Neutrophil (primary cell): ENCODE measurements around the gene DNAJC17.

Source experiments
- H3K27ac ChIP-seq: fragments of 200-600 bp; sonication (generic); 2 replicates; pipeline ENCODE4 v1.5.1; 2016; ENCODE audit warnings: mild to moderate bottlenecking, moderate library complexity
- H3K27me3 ChIP-seq: fragments of 200-600 bp; sonication (generic); 2 replicates; pipeline ENCODE4 v1.6.0; 2016; ENCODE audit warnings: mild to moderate bottlenecking
- H3K36me3 ChIP-seq: fragments of 200-600 bp; sonication (generic); 2 replicates; pipeline ENCODE4 v1.5.1; 2017
- H3K4me1 ChIP-seq, 2 experiments: fragments of 200-600 bp in 1 of 2; sonication (generic) in 1 of 2; 1 replicate in 1 of 2; 2 replicates in 1 of 2; pipeline versions ENCODE4 v1.5.1 to v1.6.1; 2013 to 2016; ENCODE audit warnings: low read depth in 1 of 2, low read length in 1 of 2, mild to moderate bottlenecking in 1 of 2, moderate library complexity in 1 of 2; ENCODE audit not compliant: control insufficient read depth in 1 of 2, insufficient read depth in 1 of 2
- H3K4me3 ChIP-seq, 2 experiments: fragments of 200-600 bp in 1 of 2; sonication (generic) in 1 of 2; 1 replicate in 1 of 2; 2 replicates in 1 of 2; pipeline ENCODE4 v1.5.1; 2013 to 2016; ENCODE audit warnings: low read depth in 1 of 2, low read length in 1 of 2, mild to moderate bottlenecking in 1 of 2, moderate library complexity in 1 of 2
- H3K9me3 ChIP-seq: fragments of 200-600 bp; sonication (generic); 2 replicates; pipeline ENCODE4 v1.5.1; 2016
- CTCF ChIP-seq: fragments of 200-600 bp; sonication (generic); IDR thresholded peaks from 2 replicates; pipeline ENCODE4 v1.5.1; 2016; ENCODE audit warnings: antibody characterized with exemption

The DNAJC17 gene

GRCh38 chr15:40845036-40845435 lies 37.8 kb upstream of the DNAJC17 start:
- H3K9me3 ChIP-seq: no peaks in the 10 kb centered on the region
- TF ChIP-seq CTCF: no peak
- H3K4me3 ChIP-seq: peak overlapping the region; percentile 88 to 91
- no peaks in the 10 kb centered on the region for H3K36me3 ChIP-seq
- H3K27ac ChIP-seq: peak overlapping the region; percentile 67
- H3K27me3 ChIP-seq: peaks cover 41% of the 10 kb centered on the region
- H3K4me1 ChIP-seq: peaks cover 44 to 48% of the 10 kb centered on the region in 2 experiments

- no peak for TF ChIP-seq CTCF
- Histone ChIP-seq H3K27me3 (peaks cover 41% of the 10 kb centered on the region), H3K27ac (peak overlapping the region; percentile 67), H3K4me1 (peaks cover 44 to 48% of the 10 kb centered on the region in 2 experiments), H3K4me3 (peak overlapping the region; percentile 88 to 91), H3K36me3 (no peaks in the 10 kb centered on the region), H3K9me3 (no peaks in the 10 kb centered on the region)
Measured at GRCh38 chr15:40844696-40845030, 37.4 kb upstream of the DNAJC17 start.

GRCh38 chr15:40843885-40844695 lies 36.8 kb upstream of the DNAJC17 start, which contains the start of gene SPINT1:
Gene SPINT1, plus strand, starts transcription at chr15:40844048. Its CDS starts 507 bp downstream, at chr15:40844555.
- H3K27me3 ChIP-seq: peaks cover 41% of the 10 kb centered on the region

GRCh38 chr15:40843261-40843884 lies 36.1 kb upstream of the DNAJC17 start:
- Histone ChIP-seq H3K27ac (no peak overlapping the region), H3K4me1 (peaks cover 44 to 48% of the 10 kb centered on the region in 2 experiments), H3K36me3 (no peaks in the 10 kb centered on the region), H3K4me3 (peak overlapping the region; percentile 88 to 91), H3K9me3 (no peaks in the 10 kb centered on the region), H3K27me3 (peaks cover 41% of the 10 kb centered on the region)
- TF ChIP-seq CTCF: no peak

More at GRCh38 chr15:40843885-40844695, 36.8 kb upstream of the DNAJC17 start, which contains the start of gene SPINT1:
- Histone ChIP-seq H3K4me1 (peaks cover 44 to 48% of the 10 kb centered on the region in 2 experiments), H3K9me3 (no peaks in the 10 kb centered on the region), H3K27ac (peak within 1 kb of the TSS; percentile 67), H3K4me3 (peak within 1 kb of the TSS; percentile 88 to 91), H3K36me3 (no peaks in the 10 kb centered on the region)
- TF ChIP-seq CTCF: no peak

- no peak overlapping the region for H3K4me3 ChIP-seq
- no peak for TF ChIP-seq CTCF
- H3K9me3 ChIP-seq: no peaks in the 10 kb centered on the region
- H3K4me1 ChIP-seq: peaks cover 29 to 32% of the 10 kb centered on the region in 2 experiments
- no peaks in the 10 kb centered on the region for H3K36me3 ChIP-seq
- peaks cover 41% of the 10 kb centered on the region for H3K27me3 ChIP-seq
- no peak overlapping the region for H3K27ac ChIP-seq
Measured at GRCh38 chr15:40841741-40842140, 34.5 kb upstream of the DNAJC17 start.
